ENCODE measurements around the gene GPR4. TPM values are rescaled to one million over a fixed set of nuclear protein-coding genes. Genes with fewer than 3 reads are reported as not detected.

The GPR4 gene
- total RNA-seq, 1 experiment from 2014 or later, result 0.07 TPM

DNA sequence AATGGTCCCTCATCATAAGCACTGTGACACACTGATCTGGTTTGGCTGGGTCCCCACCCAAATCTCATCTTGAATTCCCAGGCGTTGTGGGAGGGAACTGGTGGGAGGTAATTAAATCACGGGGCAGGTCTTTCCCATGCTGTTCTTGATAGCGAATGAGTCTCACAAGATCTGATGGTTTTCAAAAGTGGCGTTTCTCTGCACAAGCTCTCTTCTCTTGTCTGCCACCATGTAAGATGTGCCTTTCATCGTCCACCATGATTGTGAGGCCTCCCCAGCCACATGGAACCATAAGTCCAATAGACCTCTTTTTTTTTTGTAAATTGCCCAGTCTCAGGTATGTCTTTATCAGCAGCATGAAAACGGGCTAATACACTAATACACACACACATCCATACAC lies 6.9 kb upstream of the GPR4 start:
- Mint-ChIP-seq H3K9me3 (peaks cover 0 to 8% of the 10 kb centered on the region in 2 experiments; a peak in 2 of 5 replicates), H3K27me3 (ENCODE audit: low read depth) (no peaks in the 10 kb centered on the region; the same call in 1 of the 2 replicates), H3K27ac (no peak overlapping the region), H3K4me1 (peaks cover 5 to 6% of the 10 kb centered on the region in 2 experiments; a peak in 3 of 4 replicates), H3K4me3 (no peak overlapping the region; a peak in 1 of 5 replicates), H3K36me3 (ENCODE audit: insufficient read depth in 1 of 3, low read depth in 3 of 3) (peaks cover 14 to 38% (median 29%) of the 10 kb centered on the region in 3 experiments)
- H2AFZ ChIP-seq (ENCODE audit: low read length), result no peak overlapping the region
- no peaks in the 10 kb centered on the region for H4K20me1 ChIP-seq (ENCODE audit: control insufficient read depth, insufficient read depth, insufficient read length)
- H3K79me1 ChIP-seq (ENCODE audit: insufficient read depth, low read depth, low read length, poor library complexity, severe bottlenecking), result no peaks in the 10 kb centered on the region
- H2BK5ac ChIP-seq (ENCODE audit: insufficient read length, low read length), result no peak overlapping the region
- no peak overlapping the region for H3K4ac ChIP-seq (ENCODE audit: low read depth, low read length)
- no peak for DNase-seq
- no peaks in the 10 kb centered on the region for H3K9me3 ChIP-seq (ENCODE audit: control insufficient read depth, low read depth, low read length)
- H3K27ac ChIP-seq (ENCODE audit: insufficient read length, low read depth, low read length), result no peak overlapping the region
- H2BK12ac ChIP-seq (ENCODE audit: insufficient read length, low read depth, low read length), result no peak overlapping the region
- H4K8ac ChIP-seq (replicated peaks; ENCODE audit: insufficient read length, low read depth, low read length), result no peak overlapping the region
- H2BK20ac ChIP-seq (ENCODE audit: low read depth, low read length, poor library complexity, severe bottlenecking), result no peak overlapping the region
- H3K23ac ChIP-seq (ENCODE audit: insufficient read length, low read depth, low read length), result no peak overlapping the region
- no peak overlapping the region for H3K4me2 ChIP-seq (ENCODE audit: insufficient read depth, insufficient read length, low read length)
- no CpG with 5 or more reads among the region's 6 CpGs for WGBS (ENCODE audit: extremely low coverage, insufficient read length, low lambda C conversion rate)
- H4K5ac ChIP-seq (ENCODE audit: insufficient read length, low read depth, low read length), result no peak overlapping the region
- no peak overlapping the region for H2BK120ac ChIP-seq (ENCODE audit: low read depth, low read length, poor library complexity, severe bottlenecking)
- H3K27me3 ChIP-seq (ENCODE audit: insufficient read depth, low read length), result no peaks in the 10 kb centered on the region
- H3K23me2 ChIP-seq (ENCODE audit: insufficient read length, low read depth, low read length, poor library complexity, severe bottlenecking), result peaks cover 3% of the 10 kb centered on the region
- no peak overlapping the region for H3K18ac ChIP-seq (ENCODE audit: insufficient read length, low read depth, low read length)
- no peak overlapping the region for H3T11ph ChIP-seq (ENCODE audit: low read length)
- H3K79me2 ChIP-seq (ENCODE audit: insufficient read depth, low read length), result no peaks in the 10 kb centered on the region
- no peak overlapping the region for H4K91ac ChIP-seq (ENCODE audit: insufficient read length, low read depth, low read length)
- no peak overlapping the region for H3K14ac ChIP-seq (ENCODE audit: insufficient read depth, low read length)
- H3K9ac ChIP-seq (ENCODE audit: extremely low read depth, insufficient read length, low read length), result no peak overlapping the region
- no peaks in the 10 kb centered on the region for H3K4me1 ChIP-seq (ENCODE audit: insufficient read depth, low read length)
- no peak overlapping the region for H3K56ac ChIP-seq (ENCODE audit: insufficient read length, low read depth, low read length)
- no peak overlapping the region for H2AK5ac ChIP-seq (ENCODE audit: insufficient read length, low read length)
- H2BK15ac ChIP-seq (ENCODE audit: low read depth, low read length), result no peak overlapping the region
- no peak for TF ChIP-seq CTCF (conservative IDR thresholded peaks at IDR 0.05)
